KMS-11 (cell line): ENCODE measurements around the gene ASPHD2.

ENCODE experiments used
- H2AFZ ChIP-seq: fragments of 200-600 bp; sonication (generic); 2 replicates; pipeline ENCODE4 v1.6.1; 2016; ENCODE audit warnings: antibody characterized with exemption, mixed run types, low read depth
- H3K27ac ChIP-seq: fragments of 200-600 bp; sonication (generic); 2 replicates; pipeline ENCODE4 v1.6.1; 2016; ENCODE audit warnings: mild to moderate bottlenecking, mixed run types
- H3K27me3 ChIP-seq: fragments of 200-600 bp; sonication (generic); 2 replicates; pipeline ENCODE4 v1.6.1; 2017; ENCODE audit warnings: mild to moderate bottlenecking, low read depth, mixed run types, moderate library complexity; ENCODE audit not compliant: insufficient read depth
- H3K36me3 ChIP-seq: fragments of 200-600 bp; sonication (generic); 2 replicates; pipeline ENCODE4 v1.6.1; 2017; ENCODE audit warnings: mild to moderate bottlenecking, mixed run types; ENCODE audit not compliant: insufficient read depth
- H3K4me1 ChIP-seq: fragments of 200-600 bp; sonication (generic); 2 replicates; pipeline ENCODE4 v1.6.1; 2016; ENCODE audit warnings: mild to moderate bottlenecking, low read depth, mixed run types; ENCODE audit not compliant: poor library complexity, severe bottlenecking
- H3K4me2 ChIP-seq: fragments of 200-600 bp; sonication (generic); 2 replicates; pipeline ENCODE4 v1.7.0; 2016; ENCODE audit warnings: mild to moderate bottlenecking, mixed run types
- H3K4me3 ChIP-seq: fragments of 200-600 bp; sonication (generic); IDR thresholded peaks from 2 replicates; pipeline ENCODE4 v1.6.1; 2017; ENCODE audit warnings: low read depth, low read length, mixed read lengths; ENCODE audit not compliant: insufficient read depth
- H3K79me2 ChIP-seq: fragments of 200-600 bp; sonication (generic); 2 replicates; pipeline ENCODE4 v1.6.1; 2016; ENCODE audit warnings: low read depth, mixed run types; ENCODE audit not compliant: insufficient read depth
- H3K9ac ChIP-seq: fragments of 200-600 bp; sonication (generic); 2 replicates; pipeline ENCODE4 v1.6.1; 2016; ENCODE audit warnings: mild to moderate bottlenecking, mixed run types
- H4K20me1 ChIP-seq: fragments of 200-600 bp; sonication (generic); 2 replicates; pipeline ENCODE4 v1.6.1; 2016; ENCODE audit warnings: mild to moderate bottlenecking, mixed run types; ENCODE audit not compliant: insufficient read depth
- CTCF ChIP-seq: fragments of 200-600 bp; sonication (generic); conservative IDR thresholded peaks from 2 replicates; pipeline ENCODE4 v1.6.1; 2017; ENCODE audit warnings: low read depth, mild to moderate bottlenecking, antibody characterized with exemption, low read length, moderate library complexity, mixed read lengths

The ASPHD2 gene

GRCh38 chr22:26439559-26439958 lies 10.5 kb downstream of the ASPHD2 start:
- Histone ChIP-seq H3K79me2 (no peaks in the 10 kb centered on the region), H4K20me1 (no peaks in the 10 kb centered on the region), H3K36me3 (no peaks in the 10 kb centered on the region)

GRCh38 chr22:26442086-26442756 lies 13.2 kb downstream of the ASPHD2 start:
- Histone ChIP-seq H2AFZ (no peak overlapping the region), H3K79me2 (no peaks in the 10 kb centered on the region), H3K4me1 (no peaks in the 10 kb centered on the region), H3K4me3 (no peak overlapping the region), H3K27me3 (no peaks in the 10 kb centered on the region), H3K4me2 (no peak overlapping the region), H3K27ac (no peak overlapping the region), H3K36me3 (no peaks in the 10 kb centered on the region), H3K9ac (no peak overlapping the region), H4K20me1 (no peaks in the 10 kb centered on the region)
- no peak for TF ChIP-seq CTCF

More at GRCh38 chr22:26439559-26439958, 10.5 kb downstream of the ASPHD2 start:
- no peaks in the 10 kb centered on the region for H3K4me1 ChIP-seq
- H3K4me2 ChIP-seq, result no peak overlapping the region
- no peak overlapping the region for H3K9ac ChIP-seq
- TF ChIP-seq CTCF, result no peak
- H2AFZ ChIP-seq, result no peak overlapping the region
- H3K27ac ChIP-seq, result no peak overlapping the region
- no peaks in the 10 kb centered on the region for H3K27me3 ChIP-seq
- H3K4me3 ChIP-seq, result no peak overlapping the region

- Histone ChIP-seq H2AFZ (no peak overlapping the region), H3K4me2 (no peak overlapping the region), H3K27ac (no peak overlapping the region), H3K36me3 (no peaks in the 10 kb centered on the region), H3K4me1 (no peaks in the 10 kb centered on the region), H3K9ac (no peak overlapping the region), H3K79me2 (no peaks in the 10 kb centered on the region), H3K27me3 (no peaks in the 10 kb centered on the region), H4K20me1 (no peaks in the 10 kb centered on the region), H3K4me3 (no peak overlapping the region)
- TF ChIP-seq CTCF, result no peak
These were observed 15.0 kb downstream of the ASPHD2 start for GRCh38 chr22:26443901-26444690.

GRCh38 chr22:26444777-26445176 lies 15.7 kb downstream of the ASPHD2 start:
- Histone ChIP-seq H3K9ac (no peak overlapping the region), H3K4me2 (no peak overlapping the region), H2AFZ (no peak overlapping the region), H3K4me1 (no peaks in the 10 kb centered on the region), H4K20me1 (no peaks in the 10 kb centered on the region), H3K79me2 (no peaks in the 10 kb centered on the region), H3K36me3 (no peaks in the 10 kb centered on the region), H3K27me3 (no peaks in the 10 kb centered on the region), H3K4me3 (no peak overlapping the region), H3K27ac (no peak overlapping the region)
- no peak for TF ChIP-seq CTCF
